ENCODE data around the gene DEAF1. TPM values are rescaled to one million over a fixed set of nuclear protein-coding genes. Genes with fewer than 3 reads are reported as not detected.
"Not testable (repeated sequence)": the region's sequence is repeated elsewhere in the genome, so short reads cannot be mapped to it uniquely, and the experiment has no call there.

Gene DEAF1
- total and polyA plus RNA-seq, 2 donors (not counting 1 experiment from before 2014, with no cell fraction given) = 9.7 to 38.3 TPM

DNA sequence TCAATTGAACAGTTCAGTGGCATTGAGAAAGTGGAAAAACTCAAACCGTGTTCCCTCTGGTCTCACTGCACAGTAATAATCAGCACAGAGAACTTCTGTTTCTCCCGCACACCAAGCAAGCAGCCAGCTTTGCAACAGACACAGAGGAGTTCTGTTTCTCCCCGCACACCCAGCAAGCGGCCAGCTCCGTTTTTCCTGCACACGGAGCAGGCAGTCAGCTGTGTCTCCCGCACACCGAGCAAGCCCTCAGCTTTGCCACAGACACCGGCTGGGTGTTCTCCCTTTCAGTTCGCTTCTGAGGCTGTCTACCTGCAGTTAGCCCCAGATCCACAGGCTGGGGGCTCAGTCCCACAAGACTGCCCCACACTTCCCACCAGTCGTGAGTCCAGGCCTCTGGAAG, 42.3 kb upstream of the DEAF1 start:
- Histone ChIP-seq H3K36me3 (ENCODE audit: control insufficient read depth, insufficient read depth, low read length) (no peaks in the 10 kb centered on the region), H3K79me2 (ENCODE audit: control insufficient read depth, insufficient read depth, low read length) (no peaks in the 10 kb centered on the region), H3K27me3 (ENCODE audit: control insufficient read depth, insufficient read depth, low read length) (no peaks in the 10 kb centered on the region), H3K4me3 (replicated peaks in 1 of 4; ENCODE audit: control extremely low read depth in 1 of 4, insufficient read depth in 1 of 4, low read depth in 3 of 4, low read length in 4 of 4) (no peak overlapping the region), H3K4me1 (ENCODE audit: control insufficient read depth, extremely low read depth, insufficient read depth, low read length) (no peaks in the 10 kb centered on the region), H4K20me1 (ENCODE audit: control insufficient read depth, extremely low read depth, insufficient read depth, low read length) (no peaks in the 10 kb centered on the region), H3K9me3 (ENCODE audit: control insufficient read depth, insufficient read depth, low read depth, low read length) (no peaks in the 10 kb centered on the region), H2AFZ (ENCODE audit: low read length) (no peak overlapping the region), H3K4me2 (ENCODE audit: extremely low read depth, insufficient read depth, low read length) (no peak overlapping the region), H3K9ac (ENCODE audit: insufficient read depth, low read length) (no peak overlapping the region), H3K27ac (ENCODE audit: insufficient read depth, low read length) (no peak overlapping the region)
- TF ChIP-seq, protein P1, sequence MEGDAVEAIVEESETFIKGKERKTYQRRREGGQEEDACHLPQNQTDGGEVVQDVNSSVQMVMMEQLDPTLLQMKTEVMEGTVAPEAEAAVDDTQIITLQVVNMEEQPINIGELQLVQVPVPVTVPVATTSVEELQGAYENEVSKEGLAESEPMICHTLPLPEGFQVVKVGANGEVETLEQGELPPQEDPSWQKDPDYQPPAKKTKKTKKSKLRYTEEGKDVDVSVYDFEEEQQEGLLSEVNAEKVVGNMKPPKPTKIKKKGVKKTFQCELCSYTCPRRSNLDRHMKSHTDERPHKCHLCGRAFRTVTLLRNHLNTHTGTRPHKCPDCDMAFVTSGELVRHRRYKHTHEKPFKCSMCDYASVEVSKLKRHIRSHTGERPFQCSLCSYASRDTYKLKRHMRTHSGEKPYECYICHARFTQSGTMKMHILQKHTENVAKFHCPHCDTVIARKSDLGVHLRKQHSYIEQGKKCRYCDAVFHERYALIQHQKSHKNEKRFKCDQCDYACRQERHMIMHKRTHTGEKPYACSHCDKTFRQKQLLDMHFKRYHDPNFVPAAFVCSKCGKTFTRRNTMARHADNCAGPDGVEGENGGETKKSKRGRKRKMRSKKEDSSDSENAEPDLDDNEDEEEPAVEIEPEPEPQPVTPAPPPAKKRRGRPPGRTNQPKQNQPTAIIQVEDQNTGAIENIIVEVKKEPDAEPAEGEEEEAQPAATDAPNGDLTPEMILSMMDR (conservative IDR thresholded peaks at IDR 0.05 in 1 of 2, IDR thresholded peaks at IDR 0.05 in 1 of 2; ENCODE audit: low read depth in 1 of 2, low read length in 2 of 2) = no peak
- no peak for DNase-seq (ENCODE audit: low read depth in 2 of 2)

DNA sequence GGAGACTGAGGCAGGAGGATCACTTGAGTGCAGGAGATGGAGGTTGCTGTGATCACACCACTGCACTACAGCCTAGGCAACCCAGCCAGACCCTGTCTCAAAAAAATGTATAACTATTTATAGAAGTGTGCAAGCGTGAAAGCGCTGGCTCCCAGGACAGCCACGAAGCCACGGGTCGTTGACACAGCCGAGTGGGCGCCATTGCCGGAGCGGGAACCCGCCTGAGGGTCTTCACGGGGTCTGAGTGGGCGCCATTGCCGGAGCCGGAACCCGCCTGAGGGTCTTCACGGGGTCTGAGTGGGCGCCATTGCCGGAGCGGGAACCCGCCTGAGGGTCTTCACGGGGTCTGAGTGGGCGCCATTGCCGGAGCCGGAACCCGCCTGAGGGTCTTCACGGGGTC, 39.5 kb upstream of the DEAF1 start:
- not testable (repeated sequence) for H2AFZ ChIP-seq (ENCODE audit: low read length); DNase-seq (ENCODE audit: low read depth in 2 of 2); H3K4me3 ChIP-seq (replicated peaks in 1 of 4; ENCODE audit: control extremely low read depth in 1 of 4, insufficient read depth in 1 of 4, low read depth in 3 of 4, low read length in 4 of 4); H3K27me3 ChIP-seq (ENCODE audit: control insufficient read depth, insufficient read depth, low read length); H3K4me2 ChIP-seq (ENCODE audit: extremely low read depth, insufficient read depth, low read length); H3K4me1 ChIP-seq (ENCODE audit: control insufficient read depth, extremely low read depth, insufficient read depth, low read length); H3K27ac ChIP-seq (ENCODE audit: insufficient read depth, low read length); H3K9me3 ChIP-seq (ENCODE audit: control insufficient read depth, insufficient read depth, low read depth, low read length); H3K36me3 ChIP-seq (ENCODE audit: control insufficient read depth, insufficient read depth, low read length); H4K20me1 ChIP-seq (ENCODE audit: control insufficient read depth, extremely low read depth, insufficient read depth, low read length); H3K79me2 ChIP-seq (ENCODE audit: control insufficient read depth, insufficient read depth, low read length); H3K9ac ChIP-seq (ENCODE audit: insufficient read depth, low read length)

DNA sequence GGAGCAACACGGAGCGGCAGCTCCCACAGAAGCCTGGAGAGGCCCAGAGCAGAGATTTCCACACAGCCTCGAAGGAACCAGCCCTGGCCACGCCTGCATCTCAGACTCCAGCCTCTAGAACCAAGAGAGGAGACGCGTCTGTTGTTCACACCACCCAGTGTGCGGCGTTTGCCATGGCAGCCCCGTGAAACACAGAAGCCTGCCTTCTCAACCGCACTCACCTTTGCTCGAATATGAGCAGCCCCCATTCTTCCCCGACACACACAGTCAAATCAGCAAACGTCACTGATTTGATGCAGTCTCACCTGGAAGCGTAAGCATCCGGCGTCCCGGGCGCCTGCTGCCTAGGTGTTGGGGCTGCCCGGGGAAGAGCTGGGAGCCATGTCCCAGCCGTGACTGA, 38.0 kb upstream of the DEAF1 start:
- H3K9me3 ChIP-seq (ENCODE audit: control insufficient read depth, insufficient read depth, low read depth, low read length) = no peaks in the 10 kb centered on the region
- no peak overlapping the region for H2AFZ ChIP-seq (ENCODE audit: low read length)
- H3K79me2 ChIP-seq (ENCODE audit: control insufficient read depth, insufficient read depth, low read length) = no peaks in the 10 kb centered on the region
- no peak overlapping the region for H3K27ac ChIP-seq (ENCODE audit: insufficient read depth, low read length)
- H3K36me3 ChIP-seq (ENCODE audit: control insufficient read depth, insufficient read depth, low read length) = no peaks in the 10 kb centered on the region
- DNase-seq (ENCODE audit: low read depth in 2 of 2) = no peak
- TF ChIP-seq, protein P1 (conservative IDR thresholded peaks at IDR 0.05 in 1 of 2, IDR thresholded peaks at IDR 0.05 in 1 of 2; ENCODE audit: low read depth in 1 of 2, low read length in 2 of 2) = no peak
- no peak for TF ChIP-seq EZH2 (IDR thresholded peaks at IDR 0.05; ENCODE audit: low read length, missing control alignments)
- no peaks in the 10 kb centered on the region for H4K20me1 ChIP-seq (ENCODE audit: control insufficient read depth, extremely low read depth, insufficient read depth, low read length)
- H3K9ac ChIP-seq (ENCODE audit: insufficient read depth, low read length) = no peak overlapping the region
- no peak overlapping the region for H3K4me3 ChIP-seq (replicated peaks in 1 of 4; ENCODE audit: control extremely low read depth in 1 of 4, insufficient read depth in 1 of 4, low read depth in 3 of 4, low read length in 4 of 4)
- peaks cover 8% of the 10 kb centered on the region for H3K4me1 ChIP-seq (ENCODE audit: control insufficient read depth, extremely low read depth, insufficient read depth, low read length)
- H3K27me3 ChIP-seq (ENCODE audit: control insufficient read depth, insufficient read depth, low read length) = no peaks in the 10 kb centered on the region
- H3K4me2 ChIP-seq (ENCODE audit: extremely low read depth, insufficient read depth, low read length) = no peak overlapping the region

Data from fibroblast of lung (primary cell).